ENCODE results near the gene PCBP2. TPM values are rescaled to one million over a fixed set of nuclear protein-coding genes. Genes with fewer than 3 reads are reported as not detected.

The PCBP2 gene
- total RNA-seq, 4 donors from 2014 or later: 493 to 555 (median 514) TPM

GRCh38 chr12:53466640-53467039 is 14.7 kb downstream of the PCBP2 start:
- H3K4me1 ChIP-seq: no peaks in the 10 kb centered on the region
- no peak overlapping the region for H3K4me3 ChIP-seq (replicated peaks in 1 of 3)
- no peaks in the 10 kb centered on the region for H3K9me3 ChIP-seq
- intact Hi-C loops (cut with DNase I): no loop called here
- TF ChIP-seq POLR2A (IDR thresholded peaks at IDR 0.05): no peak
- no peak for TF ChIP-seq CTCF (IDR thresholded peaks at IDR 0.05)
- peaks cover 100% of the 10 kb centered on the region in 2 donors for H3K36me3 ChIP-seq
- WGBS, 2 donors: 79 to 82% methylated on average over 4 of the region's 4 CpGs
- no peak overlapping the region for H3K27ac ChIP-seq
- no peaks in the 10 kb centered on the region for H3K27me3 ChIP-seq
- DNase-seq: no peak

DNA sequence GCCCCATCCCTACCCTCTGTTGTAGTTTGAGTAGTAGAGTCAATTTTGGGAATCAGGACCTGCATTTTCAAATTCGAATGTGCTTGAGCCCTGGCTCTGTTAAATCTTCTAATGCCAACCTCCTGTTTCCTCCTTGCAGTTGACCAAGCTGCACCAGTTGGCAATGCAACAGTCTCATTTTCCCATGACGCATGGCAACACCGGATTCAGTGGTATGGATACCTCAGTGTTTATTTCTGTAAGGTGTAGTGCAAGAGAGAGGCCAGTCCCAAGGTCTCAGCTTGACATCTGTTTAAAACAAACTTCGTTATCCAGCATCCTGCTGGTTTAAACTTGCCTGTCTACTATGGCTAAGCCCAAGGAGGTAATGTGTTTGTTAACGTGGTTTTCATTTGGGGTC is 15.2 kb downstream of the PCBP2 start:
- Histone ChIP-seq H3K27ac (no peak overlapping the region), H3K4me1 (no peaks in the 10 kb centered on the region), H3K27me3 (no peaks in the 10 kb centered on the region), H3K36me3 (peaks cover 100% of the 10 kb centered on the region in 2 donors), H3K9me3 (no peaks in the 10 kb centered on the region), H3K4me3 (replicated peaks in 1 of 3) (no peak overlapping the region)
- intact Hi-C loops (cut with DNase I): no loop called here
- TF ChIP-seq POLR2A (IDR thresholded peaks at IDR 0.05): no peak
- no peak for TF ChIP-seq CTCF (IDR thresholded peaks at IDR 0.05)
- WGBS, 2 donors: 76 to 83% methylated on average over 5 of the region's 5 CpGs
- no peak for DNase-seq

DNA sequence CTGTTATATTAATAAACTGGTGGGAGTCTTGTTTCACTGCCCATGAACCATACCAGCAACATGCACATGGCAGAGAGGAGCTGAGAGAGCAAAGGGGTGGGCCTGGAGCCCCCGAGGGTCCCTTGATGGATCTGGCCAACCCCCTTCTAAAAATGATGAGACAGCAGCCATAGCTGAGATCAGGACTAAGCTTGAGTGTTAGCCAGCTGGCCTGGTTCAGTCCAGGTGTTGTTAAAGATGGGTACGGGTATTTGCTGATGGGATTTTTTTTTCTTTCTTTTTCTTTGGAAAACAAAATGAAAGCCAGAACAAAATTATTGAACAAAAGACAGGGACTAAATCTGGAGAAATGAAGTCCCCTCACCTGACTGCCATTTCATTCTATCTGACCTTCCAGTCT is 16.0 kb downstream of the PCBP2 start:
- intact Hi-C loops (cut with DNase I): no loop called here
- H3K27ac ChIP-seq: no peak overlapping the region
- peaks cover 100% of the 10 kb centered on the region in 2 donors for H3K36me3 ChIP-seq
- TF ChIP-seq POLR2A (IDR thresholded peaks at IDR 0.05) (no peak), CTCF (IDR thresholded peaks at IDR 0.05) (no peak)
- DNase-seq: no peak
- no peaks in the 10 kb centered on the region for H3K9me3 ChIP-seq
- no peak overlapping the region for H3K4me3 ChIP-seq (replicated peaks in 1 of 3)
- H3K4me1 ChIP-seq: no peaks in the 10 kb centered on the region
- WGBS, 2 donors: 83 to 89% methylated on average over 2 of the region's 2 CpGs
- H3K27me3 ChIP-seq: no peaks in the 10 kb centered on the region

DNA sequence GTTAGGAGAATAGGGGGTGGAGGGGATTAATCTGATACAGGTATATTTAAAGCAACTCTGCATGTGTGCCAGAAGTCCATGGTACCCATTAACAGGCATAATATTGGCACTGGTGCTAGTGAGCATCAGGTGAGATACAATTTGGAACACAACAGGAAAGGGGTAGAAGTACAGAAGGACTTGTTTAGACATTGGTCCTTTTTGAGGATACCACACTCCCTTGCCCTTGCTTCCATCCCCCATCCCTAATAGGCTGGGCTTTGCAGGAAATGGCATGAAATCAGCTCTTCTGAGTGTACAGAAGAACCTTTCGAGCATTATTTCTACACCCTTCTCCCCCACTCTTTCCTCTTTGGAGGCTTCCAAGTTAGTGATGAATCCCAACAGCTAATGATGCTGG is 16.4 kb downstream of the PCBP2 start:
- H3K4me1 ChIP-seq: no peaks in the 10 kb centered on the region
- H3K4me3 ChIP-seq (replicated peaks in 1 of 3): no peak overlapping the region
- intact Hi-C loops (cut with DNase I): no loop called here
- no peak for DNase-seq
- no peak for TF ChIP-seq POLR2A (IDR thresholded peaks at IDR 0.05)
- TF ChIP-seq CTCF (IDR thresholded peaks at IDR 0.05): no peak
- H3K27ac ChIP-seq: no peak overlapping the region
- H3K36me3 ChIP-seq: peaks cover 99% of the 10 kb centered on the region in 2 donors
- H3K9me3 ChIP-seq: no peaks in the 10 kb centered on the region
- no peaks in the 10 kb centered on the region for H3K27me3 ChIP-seq
- 79 to 83% methylated on average over 1 of the region's 1 CpG for WGBS, 2 donors

DNA sequence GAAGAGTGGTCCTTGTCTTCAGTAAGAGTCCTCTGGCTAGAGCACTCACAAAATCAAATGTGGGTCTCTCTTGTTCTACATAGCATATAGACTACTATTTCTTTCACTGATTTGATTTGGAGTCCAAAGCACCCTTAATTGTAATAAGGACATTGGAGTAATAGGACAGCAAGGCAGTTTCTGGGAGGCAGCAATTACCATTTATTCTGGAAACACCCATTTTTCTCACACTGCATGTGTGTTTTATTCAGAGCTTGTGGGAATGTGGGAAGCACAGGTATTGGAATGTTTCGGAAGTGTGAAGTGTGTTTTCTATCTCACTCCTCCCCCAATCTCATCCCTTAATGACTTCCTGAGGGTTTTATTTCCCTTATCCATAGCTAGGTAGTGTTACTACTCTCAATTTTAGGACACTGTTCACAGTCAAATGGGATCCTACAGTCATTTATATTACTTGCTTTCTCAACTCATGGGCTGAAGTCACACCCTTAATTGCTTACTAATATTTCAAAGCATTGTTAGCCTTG is 20.2 kb downstream of the PCBP2 start:
- Histone ChIP-seq H3K9me3 (no peaks in the 10 kb centered on the region), H3K27me3 (no peaks in the 10 kb centered on the region), H3K4me1 (no peaks in the 10 kb centered on the region), H3K4me3 (replicated peaks in 1 of 3) (no peak overlapping the region), H3K27ac (no peak overlapping the region), H3K36me3 (peaks cover 88 to 96% of the 10 kb centered on the region in 2 donors)
- intact Hi-C loops (cut with DNase I): no loop called here
- TF ChIP-seq POLR2A (IDR thresholded peaks at IDR 0.05) (no peak), CTCF (IDR thresholded peaks at IDR 0.05) (no peak)
- WGBS, 2 donors: 93 to 94% methylated on average over 1 of the region's 1 CpG
- DNase-seq: no peak
